Glutamatergic neuron (in vitro differentiated cells): Measurements from ENCODE around the gene BRAP. TPM values are rescaled to one million over a fixed set of nuclear protein-coding genes. Genes with fewer than 3 reads are reported as not detected.
A peak's percentile ranks its signal among the peaks of the same experiment; 100 is the strongest.
"Not testable (repeated sequence)": the region's sequence is repeated elsewhere in the genome, so short reads cannot be mapped to it uniquely, and the experiment has no call there.

ENCODE experiments used
- DNase-seq: peaks from one replicate; pipeline ENCODE4 v3.0.0; 2022
- H3K27ac Mint-ChIP-seq: one replicate; pipeline ENCODE4 v1.8.0; 2020; ENCODE audit warnings: mild to moderate bottlenecking, mixed read lengths, inconsistent platforms; ENCODE audit not compliant: unreplicated experiment
- H3K27me3 Mint-ChIP-seq: one replicate; pipeline ENCODE4 v1.8.0; 2020; ENCODE audit warnings: mild to moderate bottlenecking, moderate library complexity, mixed read lengths, inconsistent platforms; ENCODE audit not compliant: unreplicated experiment
- H3K36me3 Mint-ChIP-seq: one replicate; pipeline ENCODE4 v1.8.0; 2020; ENCODE audit warnings: mild to moderate bottlenecking, mixed read lengths, inconsistent platforms; ENCODE audit not compliant: unreplicated experiment
- H3K4me1 Mint-ChIP-seq: one replicate; pipeline ENCODE4 v1.8.0; 2020; ENCODE audit warnings: mild to moderate bottlenecking, low read depth, mixed read lengths, inconsistent platforms; ENCODE audit not compliant: unreplicated experiment
- H3K4me3 Mint-ChIP-seq: one replicate; pipeline ENCODE4 v1.8.0; 2020; ENCODE audit warnings: mild to moderate bottlenecking, mixed read lengths, inconsistent platforms; ENCODE audit not compliant: unreplicated experiment
- H3K9me3 Mint-ChIP-seq: one replicate; pipeline ENCODE4 v1.8.0; 2020; ENCODE audit warnings: mild to moderate bottlenecking, moderate library complexity, mixed read lengths, inconsistent platforms; ENCODE audit not compliant: unreplicated experiment
- total RNA-seq: library from RNA; stranded (reverse); fragmentation: NEBNext Ultra II Directional; extraction: Animal tissue kit (Norgen Biotek cat#: 25700); gene quantifications from one replicate; pipeline ENCODE4 v1.2.1, GENCODE V29; 2021; ENCODE audit not compliant: unreplicated experiment
- TF ChIP-seq, protein P1 (sequence below): fragments of 200-600 bp; sonication (generic); IDR thresholded peaks from one replicate; pipeline ENCODE4 v1.5.0; 2021; ENCODE audit not compliant: partially characterized antibody, unreplicated experiment

Gene BRAP
- total RNA-seq, 1 donor from 2014 or later = 26.1 TPM

DNA sequence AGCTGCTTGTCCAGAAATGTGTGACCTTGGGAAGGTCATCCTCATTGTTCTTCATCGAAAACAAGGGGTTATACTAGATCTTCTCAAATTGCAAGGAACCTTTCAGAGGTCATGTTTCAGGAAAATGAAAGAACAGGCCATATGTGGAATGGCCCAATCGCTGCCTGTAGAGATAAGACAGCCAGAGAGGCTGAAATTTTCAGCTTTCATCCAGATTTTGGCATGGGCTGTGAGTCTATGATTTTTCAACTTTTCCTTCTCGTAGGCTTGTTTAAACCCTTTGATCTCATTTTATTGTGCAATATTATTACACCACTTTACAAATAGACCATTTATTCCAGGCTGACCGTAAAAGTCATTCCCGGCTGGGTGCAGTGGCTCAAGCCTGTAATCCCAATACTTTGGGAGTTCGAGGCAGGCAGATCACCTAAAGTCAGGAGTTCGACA, 69.6 kb downstream of the BRAP start:
- H3K36me3 Mint-ChIP-seq = peaks cover 4% of the 10 kb centered on the region
- no peaks in the 10 kb centered on the region for H3K27me3 Mint-ChIP-seq
- H3K9me3 Mint-ChIP-seq = peaks cover 1% of the 10 kb centered on the region
- DNase-seq = no peak
- no peaks in the 10 kb centered on the region for H3K4me1 Mint-ChIP-seq
- TF ChIP-seq, protein P1, sequence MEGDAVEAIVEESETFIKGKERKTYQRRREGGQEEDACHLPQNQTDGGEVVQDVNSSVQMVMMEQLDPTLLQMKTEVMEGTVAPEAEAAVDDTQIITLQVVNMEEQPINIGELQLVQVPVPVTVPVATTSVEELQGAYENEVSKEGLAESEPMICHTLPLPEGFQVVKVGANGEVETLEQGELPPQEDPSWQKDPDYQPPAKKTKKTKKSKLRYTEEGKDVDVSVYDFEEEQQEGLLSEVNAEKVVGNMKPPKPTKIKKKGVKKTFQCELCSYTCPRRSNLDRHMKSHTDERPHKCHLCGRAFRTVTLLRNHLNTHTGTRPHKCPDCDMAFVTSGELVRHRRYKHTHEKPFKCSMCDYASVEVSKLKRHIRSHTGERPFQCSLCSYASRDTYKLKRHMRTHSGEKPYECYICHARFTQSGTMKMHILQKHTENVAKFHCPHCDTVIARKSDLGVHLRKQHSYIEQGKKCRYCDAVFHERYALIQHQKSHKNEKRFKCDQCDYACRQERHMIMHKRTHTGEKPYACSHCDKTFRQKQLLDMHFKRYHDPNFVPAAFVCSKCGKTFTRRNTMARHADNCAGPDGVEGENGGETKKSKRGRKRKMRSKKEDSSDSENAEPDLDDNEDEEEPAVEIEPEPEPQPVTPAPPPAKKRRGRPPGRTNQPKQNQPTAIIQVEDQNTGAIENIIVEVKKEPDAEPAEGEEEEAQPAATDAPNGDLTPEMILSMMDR = no peak
- no peak overlapping the region for H3K4me3 Mint-ChIP-seq
- no peak overlapping the region for H3K27ac Mint-ChIP-seq

DNA sequence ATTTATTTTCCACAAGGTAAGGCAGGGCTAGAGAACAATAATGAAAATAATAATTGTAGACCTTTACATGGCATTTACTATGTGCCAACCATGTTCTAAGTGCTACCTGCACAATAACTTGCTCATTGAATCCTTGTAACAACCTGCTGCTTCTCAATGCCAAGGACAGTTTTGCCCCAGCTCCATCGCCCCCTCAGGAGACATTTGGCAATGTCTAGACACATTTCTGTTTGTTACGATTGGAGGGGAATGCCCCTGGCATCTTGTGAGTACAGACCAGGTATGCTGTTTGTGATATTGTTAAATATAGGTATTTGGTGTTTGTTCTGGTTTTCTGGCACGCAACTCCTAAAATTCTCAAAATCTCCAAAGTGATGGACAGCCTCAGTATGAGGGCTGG, 78.5 kb downstream of the BRAP start:
- no peak overlapping the region for H3K4me3 Mint-ChIP-seq
- peaks cover 2% of the 10 kb centered on the region for H3K27me3 Mint-ChIP-seq
- H3K9me3 Mint-ChIP-seq = no peaks in the 10 kb centered on the region
- no peak for DNase-seq
- no peaks in the 10 kb centered on the region for H3K36me3 Mint-ChIP-seq
- H3K27ac Mint-ChIP-seq = no peak overlapping the region
- H3K4me1 Mint-ChIP-seq = peaks cover 4% of the 10 kb centered on the region
- TF ChIP-seq, protein P1 = no peak

DNA sequence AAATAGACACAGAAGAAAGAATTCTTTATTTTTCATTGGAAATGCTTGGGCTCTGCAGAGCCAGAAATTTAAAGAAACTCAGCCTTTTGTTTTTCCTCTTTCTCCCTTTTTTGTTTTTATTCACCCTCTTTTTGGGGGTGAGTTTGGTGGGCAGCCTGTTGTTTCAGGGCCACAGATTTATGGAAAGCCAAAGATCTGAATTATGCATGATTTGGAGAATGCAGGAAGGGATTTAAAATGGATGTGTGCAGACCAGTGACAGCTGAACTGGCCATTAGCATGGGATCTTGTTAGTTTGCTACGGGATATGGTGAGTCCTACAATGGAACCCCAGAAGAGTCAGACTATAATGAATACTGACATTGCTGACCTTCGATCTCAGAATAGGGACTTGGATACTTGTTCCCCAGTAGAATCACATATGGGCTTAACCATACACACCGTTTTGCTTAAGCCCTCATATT, 79.0 kb downstream of the BRAP start:
- TF ChIP-seq, protein P1 = no peak
- DNase-seq = no peak
- H3K27ac Mint-ChIP-seq = peak overlapping the region; percentile 62
- H3K4me1 Mint-ChIP-seq = peaks cover 4% of the 10 kb centered on the region
- H3K36me3 Mint-ChIP-seq = no peaks in the 10 kb centered on the region
- no peaks in the 10 kb centered on the region for H3K9me3 Mint-ChIP-seq
- H3K27me3 Mint-ChIP-seq = peaks cover 2% of the 10 kb centered on the region
- no peak overlapping the region for H3K4me3 Mint-ChIP-seq

DNA sequence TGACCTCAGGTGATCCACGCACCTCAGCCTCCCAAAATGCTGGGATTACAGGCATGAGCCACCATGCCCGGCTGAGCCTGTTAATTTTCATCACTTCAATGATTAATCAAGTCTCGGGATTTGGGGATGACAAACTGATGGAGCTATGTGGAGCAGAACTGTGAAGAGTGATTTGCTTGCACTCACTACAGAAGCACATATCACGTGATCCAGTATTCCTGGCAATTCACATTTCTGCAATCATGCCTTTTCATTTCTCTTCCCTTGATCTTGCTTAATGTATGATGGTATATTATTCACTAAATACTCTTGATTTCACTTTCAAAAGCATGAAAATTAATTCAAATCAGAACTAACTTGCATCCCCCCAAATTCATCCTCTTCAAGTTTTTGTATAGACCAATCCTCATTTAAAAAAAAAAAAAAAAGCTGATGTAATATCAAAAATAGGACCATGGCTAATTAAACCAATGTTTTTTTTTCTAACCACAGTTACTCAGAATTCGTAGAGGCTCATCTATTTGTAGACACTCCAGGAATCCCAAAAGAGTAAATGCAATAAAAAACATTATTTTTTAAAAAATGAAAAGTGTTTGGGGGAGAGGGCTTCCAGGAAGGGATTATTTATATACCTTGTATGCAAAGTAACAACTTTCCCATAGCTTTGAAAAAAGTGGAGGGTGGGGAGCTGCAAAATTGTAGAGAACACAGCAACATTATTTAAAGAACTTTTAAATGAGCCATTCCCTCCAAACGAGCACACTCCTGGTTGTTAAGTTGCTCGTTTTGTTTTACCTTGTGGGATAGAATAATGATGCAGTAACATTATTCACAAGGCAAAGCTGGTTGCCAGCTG, 79.6 kb downstream of the BRAP start:
- TF ChIP-seq, protein P1 = no peak
- H3K4me1 Mint-ChIP-seq = peaks cover 4% of the 10 kb centered on the region
- no peaks in the 10 kb centered on the region for H3K36me3 Mint-ChIP-seq
- H3K4me3 Mint-ChIP-seq = no peak overlapping the region
- no peak for DNase-seq
- H3K27ac Mint-ChIP-seq = no peak overlapping the region
- H3K9me3 Mint-ChIP-seq = no peaks in the 10 kb centered on the region
- peaks cover 2% of the 10 kb centered on the region for H3K27me3 Mint-ChIP-seq

DNA sequence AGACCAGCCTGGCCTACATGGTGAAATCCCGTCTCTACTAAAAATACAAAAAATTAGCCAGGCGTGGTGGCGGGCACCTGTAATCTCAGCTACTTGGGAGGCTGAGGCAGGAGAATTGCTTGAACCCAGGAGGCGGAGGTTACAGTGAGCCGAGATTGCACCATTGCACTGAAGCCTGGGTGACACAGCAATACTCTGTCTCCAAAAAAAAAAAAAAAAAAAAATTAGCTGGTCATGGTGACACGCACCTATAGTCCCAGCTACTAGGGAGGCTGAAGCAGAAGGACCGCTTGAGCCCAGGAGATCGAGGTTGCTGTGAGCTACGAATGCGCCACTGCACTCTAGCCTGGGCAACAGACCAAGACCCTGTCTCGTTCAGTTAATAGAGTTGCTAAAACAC, 82.9 kb downstream of the BRAP start:
- not testable (repeated sequence) for H3K36me3 Mint-ChIP-seq, H3K27me3 Mint-ChIP-seq, H3K4me1 Mint-ChIP-seq, DNase-seq, H3K4me3 Mint-ChIP-seq, H3K27ac Mint-ChIP-seq
- peaks cover 10% of the 10 kb centered on the region for H3K9me3 Mint-ChIP-seq
